ENCODE measurements around the gene WDR12. TPM values are rescaled to one million over a fixed set of nuclear protein-coding genes. Genes with fewer than 3 reads are reported as not detected.

WDR12 gene
- total RNA-seq, 1 experiment from 2014 or later = 100 TPM

GRCh38 chr2:202841090-202841867, 70.2 kb downstream of the WDR12 start:
- Histone ChIP-seq H3K4me1 (ENCODE audit: control insufficient read depth, insufficient read depth, low read length) (no peaks in the 10 kb centered on the region), H3K9me3 (ENCODE audit: control insufficient read depth, insufficient read depth, low read depth, low read length) (no peaks in the 10 kb centered on the region; the same call in 1 of the 2 replicates), H3K4me3 (ENCODE audit: low read depth in 2 of 2, low read length in 2 of 2) (no peak overlapping the region), H3K27ac (ENCODE audit: low read length) (no peak overlapping the region), H3K36me3 (ENCODE audit: control insufficient read depth, insufficient read depth, low read length) (no peaks in the 10 kb centered on the region), H3K27me3 (ENCODE audit: control insufficient read depth, insufficient read depth, low read length) (no peaks in the 10 kb centered on the region)
- no peak for TF ChIP-seq CTCF (IDR thresholded peaks at IDR 0.05)
- no peak for TF ChIP-seq REST (IDR thresholded peaks at IDR 0.05; ENCODE audit: insufficient read depth in 1 of 2, low read depth in 2 of 2, low read length in 1 of 2)
- no peak for TF ChIP-seq SIN3A (IDR thresholded peaks at IDR 0.05; ENCODE audit: borderline replicate concordance, insufficient read depth, low read depth, low read length)
- TF ChIP-seq TCF7L2 (IDR thresholded peaks at IDR 0.05; ENCODE audit: low read depth, low read length) = no peak
- no peak for TF ChIP-seq POLR2AphosphoS5 (IDR thresholded peaks at IDR 0.05; ENCODE audit: low read depth, low read length)
- ATAC-seq = no peak
- no TSS peak for BruUV-seq (replicated peaks)
- intact Hi-C loops (cut with micrococcal nuclease; ENCODE audit: unreplicated experiment) = no loop called here
- no peak for DNase-seq (ENCODE audit: low read depth, low spot score)
- ChIA-PET CTCF (no interaction called here), POLR2A (no interaction called here)
- in situ Hi-C loops (cut with HindIII; ENCODE audit: low pct_unique_long_range_greater_than_20kb, low sequenced_read_pairs) = no loop called here

GRCh38 chr2:202831242-202832220, 79.9 kb downstream of the WDR12 start:
- in situ Hi-C loops (cut with HindIII; ENCODE audit: low pct_unique_long_range_greater_than_20kb, low sequenced_read_pairs) = no loop called here
- no peaks in the 10 kb centered on the region for H3K27me3 ChIP-seq (ENCODE audit: control insufficient read depth, insufficient read depth, low read length)

More at GRCh38 chr2:202831242-202832220, 79.9 kb downstream of the WDR12 start:
- TF ChIP-seq POLR2AphosphoS5 (IDR thresholded peaks at IDR 0.05; ENCODE audit: low read depth, low read length) (no peak), REST (IDR thresholded peaks at IDR 0.05; ENCODE audit: insufficient read depth in 1 of 2, low read depth in 2 of 2, low read length in 1 of 2) (no peak), TCF7L2 (IDR thresholded peaks at IDR 0.05; ENCODE audit: low read depth, low read length) (no peak), CTCF (IDR thresholded peaks at IDR 0.05) (peak; percentile 81)
- no peaks in the 10 kb centered on the region; the same call in 1 of the 2 replicates for H3K4me1 ChIP-seq (ENCODE audit: control insufficient read depth, insufficient read depth, low read length)
- H3K36me3 ChIP-seq (ENCODE audit: control insufficient read depth, insufficient read depth, low read length) = no peaks in the 10 kb centered on the region
- no peaks in the 10 kb centered on the region for H3K9me3 ChIP-seq (ENCODE audit: control insufficient read depth, insufficient read depth, low read depth, low read length)
- no peak overlapping the region for H3K27ac ChIP-seq (ENCODE audit: low read length)
- intact Hi-C loops (cut with micrococcal nuclease; ENCODE audit: unreplicated experiment) = no loop called here
- POLR2A ChIA-PET = interaction anchor here (0.5 kb wide), 1 partner anchor 280 kb away, joined by 3 read pairs; no protein-coding TSS in a partner anchor
- no TSS peak for BruUV-seq (replicated peaks)
- ATAC-seq (peak; percentile 93), DNase-seq (ENCODE audit: low read depth, low spot score) (peak; percentile 43)
- CTCF ChIA-PET = interaction anchor here (1.1 kb wide), 1 partner anchor 257 kb away, joined by 10 read pairs; no protein-coding TSS in a partner anchor
- H3K4me3 ChIP-seq (ENCODE audit: low read depth in 2 of 2, low read length in 2 of 2) = no peak overlapping the region
